HS-27A (cell line): ENCODE measurements around the gene HOXD13.

Experiments
- DNase-seq: peaks from one replicate; pipeline ENCODE4 v3.0.0-alpha.2; 2012; ENCODE audit warnings: low read depth, missing footprints

The HOXD13 gene

DNA sequence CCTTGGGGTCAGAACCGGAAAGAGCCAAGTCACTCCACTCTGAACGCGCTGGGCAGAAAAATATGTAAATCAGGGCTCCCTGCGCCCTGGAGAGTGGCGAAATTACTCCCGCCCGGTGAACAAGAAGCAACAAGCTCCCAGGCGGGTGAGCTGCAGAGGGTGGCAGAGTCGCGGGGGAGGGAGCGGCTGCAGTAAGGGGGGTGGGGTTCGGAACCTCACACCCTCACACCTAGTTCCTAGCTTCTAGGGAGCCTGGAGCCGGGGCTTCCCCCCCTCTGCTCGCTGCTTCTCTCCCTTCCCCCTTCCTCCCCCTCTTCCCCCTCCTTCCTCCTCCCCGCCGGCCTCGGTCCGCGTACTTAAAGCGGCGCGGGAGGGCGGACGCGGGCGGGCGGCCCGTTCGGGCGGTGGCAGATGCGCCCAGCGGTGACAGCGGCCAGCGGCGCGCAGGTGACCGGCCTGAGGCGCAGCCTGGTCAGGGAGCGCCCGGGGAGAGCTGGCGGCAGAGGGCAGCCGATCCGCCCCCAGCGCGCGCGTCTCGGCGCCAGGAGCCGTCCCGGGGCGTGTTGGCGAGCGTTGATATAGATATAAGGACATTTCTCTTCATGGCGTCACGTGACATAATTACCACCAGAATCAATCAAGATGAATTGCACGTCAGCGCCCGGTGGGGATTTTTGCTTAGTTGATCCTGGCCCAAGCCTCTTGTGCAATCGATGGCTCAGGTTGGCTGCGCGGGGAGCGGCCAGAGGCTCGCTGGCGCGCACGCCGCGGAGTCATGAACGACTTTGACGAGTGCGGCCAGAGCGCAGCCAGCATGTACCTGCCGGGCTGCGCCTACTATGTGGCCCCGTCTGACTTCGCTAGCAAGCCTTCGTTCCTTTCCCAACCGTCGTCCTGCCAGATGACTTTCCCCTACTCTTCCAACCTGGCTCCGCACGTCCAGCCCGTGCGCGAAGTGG, 14.3 kb downstream of the HOXD13 start, which contains the start of gene HOXD11:
TSS of gene HOXD11 (plus strand) at position 700 of the 959 bp plus-strand sequence. CDS start at position 776, 76 bp downstream.
- DNase-seq = no peak

GRCh38 chr2:176107731-176108181, 15.2 kb downstream of the HOXD13 start:
- no peak for DNase-seq

- DNase-seq = no peak
Observed at GRCh38 chr2:176109192-176109901, 16.8 kb downstream of the HOXD13 start.

- no peak for DNase-seq
Observed at GRCh38 chr2:176109946-176110345, 17.4 kb downstream of the HOXD13 start.

GRCh38 chr2:176110415-176111308, 18.1 kb downstream of the HOXD13 start:
- no peak for DNase-seq

- DNase-seq = no peak
Observed at GRCh38 chr2:176111309-176111663, 18.8 kb downstream of the HOXD13 start.

DNA sequence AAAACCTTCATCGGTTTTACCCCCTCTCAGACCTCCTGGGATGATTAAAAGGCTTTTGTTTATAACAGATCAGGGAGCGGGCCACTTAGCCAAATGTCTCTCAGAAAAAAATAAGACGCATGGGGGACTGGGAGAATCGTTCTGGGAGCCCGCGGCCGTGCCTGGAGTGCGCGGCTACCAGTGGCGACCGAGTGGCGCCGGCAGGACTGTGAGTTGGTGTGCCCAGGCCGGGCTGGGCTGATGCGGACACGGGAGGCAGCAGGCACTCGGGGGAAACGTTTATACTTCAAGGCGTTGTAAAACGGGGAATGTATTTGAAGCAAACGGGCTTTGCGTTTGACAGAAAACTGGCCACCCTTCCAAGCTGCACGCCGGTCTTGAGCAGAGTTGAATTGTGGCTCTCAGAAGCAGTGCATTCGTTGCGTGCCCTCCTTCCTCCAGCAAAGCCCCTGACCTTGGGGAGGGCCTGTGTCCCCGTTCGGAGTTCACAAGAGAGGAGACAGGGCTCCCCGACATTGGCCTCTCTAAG, 19.4 kb downstream of the HOXD13 start:
- DNase-seq = no peak

DNA sequence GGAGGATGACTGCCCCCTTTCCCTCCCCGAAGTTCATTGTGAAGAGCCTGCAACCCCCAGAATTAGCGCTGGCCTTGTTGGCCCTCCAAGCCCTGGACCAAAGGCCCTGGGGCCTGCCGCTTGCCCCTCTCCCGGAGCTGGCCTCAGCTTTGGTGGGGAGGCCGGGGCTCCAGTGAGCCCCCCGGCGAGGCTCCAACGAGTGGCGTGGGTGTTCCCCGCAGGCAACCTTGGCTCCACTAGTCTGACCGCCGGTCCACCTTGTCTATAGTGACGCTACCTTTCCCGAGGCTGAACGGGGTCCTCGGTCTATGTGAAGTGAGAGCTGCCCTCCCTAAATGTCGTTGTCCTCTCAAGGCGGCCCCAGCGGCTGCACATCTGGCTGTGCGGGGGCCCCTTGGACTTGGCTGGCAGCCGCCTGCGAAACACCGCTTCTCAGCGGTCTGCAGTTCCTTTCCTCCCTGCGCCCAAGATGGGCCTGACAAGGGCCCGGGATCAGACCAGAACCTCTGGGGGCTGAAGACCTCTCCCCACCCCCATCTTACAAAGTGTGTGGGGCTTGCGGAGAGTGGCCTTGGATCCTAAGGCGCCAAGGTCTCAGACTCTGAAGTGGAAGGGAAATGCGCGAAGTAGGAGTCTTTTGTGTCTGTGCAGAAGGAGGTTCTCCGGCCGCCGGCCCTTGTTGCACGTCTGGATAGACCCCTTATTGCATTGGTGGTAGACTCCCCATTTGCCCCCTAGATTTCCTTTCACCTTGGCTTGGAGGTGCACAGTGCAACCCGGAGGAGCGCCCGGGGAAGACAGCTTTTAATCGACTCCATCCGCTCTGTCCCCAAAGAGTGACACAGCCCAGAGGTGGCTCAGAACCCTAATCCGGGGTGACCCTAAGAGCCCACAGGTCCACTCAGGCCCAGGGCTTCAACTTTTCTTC, 20.1 kb downstream of the HOXD13 start:
- DNase-seq = no peak

- DNase-seq = no peak
Observed at GRCh38 chr2:176114120-176114929, 21.8 kb downstream of the HOXD13 start.

GRCh38 chr2:176114930-176115625, 22.6 kb downstream of the HOXD13 start:
- no peak for DNase-seq

DNA sequence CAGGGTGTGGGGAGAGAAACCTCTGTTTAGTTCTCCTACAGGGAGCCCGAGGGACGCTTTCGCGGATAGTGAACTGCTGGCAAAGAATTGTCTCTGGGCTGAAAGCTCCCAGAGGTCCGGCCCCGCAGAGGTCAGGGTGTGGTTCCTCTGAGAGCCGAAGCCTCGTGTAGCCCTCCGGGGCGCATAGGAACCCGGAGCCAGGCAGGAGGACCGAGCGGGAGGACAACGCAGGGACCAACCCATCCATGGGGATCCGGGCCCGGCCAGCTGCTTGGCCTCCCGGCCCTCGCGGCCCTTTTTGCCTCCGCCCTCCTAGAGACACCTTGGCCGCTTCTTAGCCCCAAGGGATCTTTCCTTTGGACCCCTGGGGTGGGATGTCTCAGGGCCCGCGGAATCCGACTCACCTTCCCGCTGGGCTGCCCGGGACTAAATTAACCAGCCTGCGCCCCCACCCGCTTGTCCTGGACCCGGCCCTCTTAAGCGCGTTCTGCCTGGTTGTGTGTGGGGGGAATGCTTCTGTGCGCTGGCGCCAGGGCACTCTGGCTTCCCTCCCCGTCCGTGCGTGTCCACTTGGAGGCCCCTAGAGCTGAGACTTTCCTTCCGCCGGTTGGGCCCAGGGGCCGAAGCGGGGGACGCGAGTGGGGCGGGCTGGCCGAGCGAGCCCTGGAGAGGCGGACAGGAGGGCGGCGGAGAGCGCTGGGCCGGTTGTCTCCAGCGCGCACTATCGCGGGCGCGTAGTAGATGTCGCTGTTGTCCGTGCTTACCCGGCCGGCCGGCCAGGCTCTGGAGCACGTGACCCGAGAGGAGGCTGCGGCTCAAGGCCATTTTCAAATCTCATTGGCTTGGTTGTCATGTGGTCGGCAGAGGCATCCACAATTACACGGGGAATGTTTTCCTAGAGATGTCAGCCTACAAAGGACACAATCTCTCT, 23.6 kb downstream of the HOXD13 start, which contains the start of gene HOXD10:
TSS of gene HOXD10 (plus strand) at position 896 of the 931 bp plus-strand sequence. CDS start 56 bp downstream, outside the sequence.
- DNase-seq = no peak

GRCh38 chr2:176117162-176117822, 24.8 kb downstream of the HOXD13 start:
- no peak for DNase-seq

DNA sequence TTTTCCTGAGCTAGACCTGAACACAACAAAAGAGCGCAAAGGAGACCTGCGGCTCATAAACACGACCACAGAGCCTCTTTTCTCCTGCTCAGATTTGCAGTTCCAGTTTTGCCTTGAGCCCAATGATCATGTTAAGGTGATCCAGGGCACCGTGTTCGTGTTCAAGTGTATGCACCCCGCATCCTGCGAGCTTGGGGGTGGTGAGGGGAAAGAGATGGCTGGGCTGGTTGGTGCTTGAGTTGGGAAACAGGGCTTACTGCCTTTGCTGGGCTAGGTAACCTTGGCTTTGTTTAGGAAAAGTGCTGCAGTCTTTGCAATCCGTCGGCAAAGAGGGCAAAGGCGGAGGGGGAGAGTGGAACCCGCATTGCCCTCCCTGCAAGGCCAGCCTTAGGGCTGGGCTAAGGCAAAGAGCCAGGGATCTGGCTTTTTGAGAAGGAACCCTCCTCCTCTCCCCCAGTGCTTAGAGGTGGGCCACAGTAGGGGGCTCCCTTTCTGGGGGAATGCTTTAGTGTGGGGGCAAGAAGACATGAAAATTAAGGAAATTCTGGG, 25.4 kb downstream of the HOXD13 start:
- no peak for DNase-seq

DNA sequence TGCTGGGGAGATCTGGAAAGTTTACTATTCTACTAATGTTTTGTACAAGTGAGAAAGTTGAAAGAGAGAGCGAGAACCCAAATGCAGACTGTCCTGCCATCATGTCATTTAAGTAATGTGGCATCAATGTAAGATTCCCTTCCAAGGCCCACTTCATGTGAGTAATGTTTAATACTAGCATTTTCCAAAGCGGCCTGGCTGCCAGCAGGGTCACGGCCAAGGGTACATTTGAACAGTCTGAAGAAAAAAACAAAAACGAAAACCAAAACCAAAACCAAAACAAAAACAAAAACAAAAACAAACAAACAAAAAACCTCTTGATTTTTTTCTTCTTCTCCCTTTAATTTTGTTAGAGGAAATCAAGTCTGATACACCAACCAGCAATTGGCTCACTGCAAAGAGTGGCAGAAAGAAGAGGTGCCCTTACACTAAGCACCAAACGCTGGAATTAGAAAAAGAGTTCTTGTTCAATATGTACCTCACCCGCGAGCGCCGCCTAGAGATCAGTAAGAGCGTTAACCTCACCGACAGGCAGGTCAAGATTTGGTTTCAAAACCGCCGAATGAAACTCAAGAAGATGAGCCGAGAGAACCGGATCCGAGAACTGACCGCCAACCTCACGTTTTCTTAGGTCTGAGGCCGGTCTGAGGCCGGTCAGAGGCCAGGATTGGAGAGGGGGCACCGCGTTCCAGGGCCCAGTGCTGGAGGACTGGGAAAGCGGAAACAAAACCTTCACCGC, 26.2 kb downstream of the HOXD13 start:
- no peak for DNase-seq

DNA sequence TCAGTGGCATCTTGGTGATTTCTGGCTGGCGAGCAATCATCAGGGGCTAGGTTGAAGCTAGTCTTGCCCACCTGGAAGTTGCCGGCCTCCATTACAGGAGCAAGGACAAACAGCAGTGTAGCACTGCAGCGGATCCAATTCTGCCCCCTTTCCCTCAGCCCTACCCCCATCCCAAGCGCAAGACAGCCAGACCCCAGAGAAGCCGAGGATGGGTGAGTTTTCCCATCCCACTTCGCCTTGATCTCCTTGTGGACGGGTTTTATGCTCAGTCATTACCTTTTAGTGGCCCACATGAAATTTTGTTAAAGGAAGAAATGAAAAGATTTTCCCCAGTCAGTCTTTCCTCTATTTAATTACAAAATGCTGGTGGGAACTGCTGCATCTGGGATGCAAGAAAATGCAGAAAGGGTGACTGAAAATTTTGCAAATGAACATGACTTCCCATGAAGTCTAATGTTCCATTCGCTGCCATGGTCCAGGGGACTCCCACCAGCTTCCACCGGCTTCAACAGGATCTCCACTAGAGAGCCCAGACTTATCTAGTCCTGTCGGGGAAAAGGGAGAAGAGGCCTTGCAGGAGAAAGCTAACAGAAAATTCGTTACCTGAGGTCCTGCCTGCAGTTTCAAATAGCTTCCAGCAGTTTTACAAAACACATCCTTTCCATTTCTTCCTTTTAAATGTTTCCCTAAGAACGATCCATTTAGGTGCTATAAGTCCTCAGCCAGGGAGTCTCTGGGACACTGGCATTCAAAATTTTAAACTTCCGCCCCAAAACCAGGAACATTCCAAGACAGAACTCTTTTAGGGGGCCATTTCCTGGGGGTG, 28.1 kb downstream of the HOXD13 start:
- DNase-seq = no peak
